HEK293 (cell line): ENCODE data around the gene POLR2L.
A peak's percentile ranks its signal among the peaks of the same experiment; 100 is the strongest.

ENCODE experiments used
- CTCF ChIA-PET: fragments of 350-600 bp; formaldehyde crosslinking; extraction: SDS; loops from one replicate; lab custom pipeline; 2021; ENCODE audit warnings: antibody characterized with exemption; lab: Yijun Ruan, JAX
- POLR2A ChIA-PET: fragments of 300-600 bp; formaldehyde crosslinking; extraction: SDS; loops from one replicate; lab custom pipeline; 2020; ENCODE audit warnings: antibody characterized with exemption, inconsistent platforms; lab: Yijun Ruan, JAX
- H3K27ac ChIP-seq: fragments of 200-500 bp; sonication (Bioruptor generic); 2 replicates; pipeline ENCODE4 v1.5.1; 2014; ENCODE audit warnings: low read depth, low read length, control low read depth, inconsistent platforms; ENCODE audit errors: extremely low read depth
- H3K36me3 ChIP-seq, 2 experiments: fragments of 200-500 bp in 1 of 2; sonication (Bioruptor generic) in 1 of 2; 1 replicate in 1 of 2; 2 replicates in 1 of 2; pipeline ENCODE4 v1.5.1; 2014 to 2017; ENCODE audit warnings: inconsistent platforms in 2 of 2, low read length in 2 of 2; ENCODE audit not compliant: control insufficient read depth in 2 of 2, insufficient read depth in 1 of 2
- H3K4me1 ChIP-seq: fragments of 200-500 bp; sonication (Bioruptor generic); 2 replicates; pipeline ENCODE4 v1.5.1; 2014; ENCODE audit warnings: mild to moderate bottlenecking, low read length, inconsistent platforms; ENCODE audit not compliant: control insufficient read depth, insufficient read depth
- H3K4me3 ChIP-seq: 2 replicates; pipeline ENCODE4 v1.5.1; 2011; ENCODE audit warnings: low read depth, mild to moderate bottlenecking, control low read depth, low read length, moderate library complexity
- H3K9me3 ChIP-seq: fragments of 200-500 bp; sonication (Bioruptor generic); 2 replicates; pipeline ENCODE4 v1.5.1; 2014; ENCODE audit warnings: low read depth, low read length, inconsistent platforms; ENCODE audit not compliant: control insufficient read depth, insufficient read depth
- KLF17 ChIP-seq: fragments of 450-650 bp; formaldehyde crosslinking; IDR thresholded peaks from 2 replicates; pipeline ENCODE4 v1.5.1; 2016; ENCODE audit warnings: missing biosample characterization, missing genetic modification characterization
- PATZ1 ChIP-seq: fragments of 450-650 bp; formaldehyde crosslinking; IDR thresholded peaks from 2 replicates; pipeline ENCODE4 v1.5.1; 2016; ENCODE audit warnings: missing biosample characterization, missing genetic modification characterization
- SP3 ChIP-seq: fragments of 450-650 bp; formaldehyde crosslinking; IDR thresholded peaks from 2 replicates; pipeline ENCODE4 v1.5.1; 2016; ENCODE audit warnings: missing biosample characterization, missing genetic modification characterization
- YY1 ChIP-seq: fragments of 450-650 bp; formaldehyde crosslinking; IDR thresholded peaks from 2 replicates; pipeline ENCODE4 v1.5.1; 2018; ENCODE audit warnings: missing biosample characterization, missing genetic modification characterization
- ZBTB10 ChIP-seq: fragments of 450-650 bp; formaldehyde crosslinking; IDR thresholded peaks from 2 replicates; pipeline ENCODE4 v1.5.1; 2016; ENCODE audit warnings: missing biosample characterization, missing genetic modification characterization
- ZBTB20 ChIP-seq: fragments of 450-650 bp; formaldehyde crosslinking; IDR thresholded peaks from 2 replicates; pipeline ENCODE4 v1.5.1; 2016; ENCODE audit warnings: missing biosample characterization, missing genetic modification characterization
- ZEB2 ChIP-seq: fragments of 450-650 bp; formaldehyde crosslinking; IDR thresholded peaks from 2 replicates; pipeline ENCODE4 v1.5.1; 2016; ENCODE audit warnings: missing biosample characterization, missing genetic modification characterization
- ZFP69B ChIP-seq: fragments of 450-650 bp; formaldehyde crosslinking; IDR thresholded peaks from 2 replicates; pipeline ENCODE4 v1.5.1; 2016; ENCODE audit warnings: missing biosample characterization, missing genetic modification characterization
- ZNF112 ChIP-seq: fragments of 450-650 bp; formaldehyde crosslinking; IDR thresholded peaks from 2 replicates; pipeline ENCODE4 v1.5.0; 2017; ENCODE audit warnings: missing biosample characterization, missing genetic modification characterization
- ZNF223 ChIP-seq: fragments of 450-650 bp; formaldehyde crosslinking; IDR thresholded peaks from 2 replicates; pipeline ENCODE4 v1.5.1; 2016; ENCODE audit warnings: missing biosample characterization, missing genetic modification characterization
- ZNF335 ChIP-seq: fragments of 450-650 bp; formaldehyde crosslinking; conservative IDR thresholded peaks from 2 replicates; pipeline ENCODE4 v1.5.1; 2016; ENCODE audit warnings: missing biosample characterization, missing genetic modification characterization
- ZNF341 ChIP-seq: fragments of 450-650 bp; formaldehyde crosslinking; IDR thresholded peaks from 2 replicates; pipeline ENCODE4; 2016; ENCODE audit warnings: low read depth, missing biosample characterization, missing genetic modification characterization
- ZNF629 ChIP-seq: fragments of 450-650 bp; formaldehyde crosslinking; IDR thresholded peaks from 2 replicates; pipeline ENCODE4 v1.5.1; 2017; ENCODE audit warnings: missing biosample characterization, missing genetic modification characterization
- ZNF664 ChIP-seq: fragments of 450-650 bp; formaldehyde crosslinking; IDR thresholded peaks from 2 replicates; pipeline ENCODE4 v1.5.1; 2016; ENCODE audit warnings: missing biosample characterization, missing genetic modification characterization
- TF ChIP-seq, protein P1 (sequence below): fragments of 450-650 bp; formaldehyde crosslinking; IDR thresholded peaks from 2 replicates; pipeline ENCODE4 v1.5.1; 2016; ENCODE audit warnings: missing biosample characterization, missing genetic modification characterization
- TF ChIP-seq, protein P2 (sequence below): fragments of 450-650 bp; formaldehyde crosslinking; conservative IDR thresholded peaks from 2 replicates; pipeline ENCODE4 v1.5.1; 2016; ENCODE audit warnings: low read depth, missing biosample characterization, missing genetic modification characterization
- TF ChIP-seq, protein P3 (sequence below): sonication (generic); formaldehyde crosslinking; IDR thresholded peaks from 2 replicates; pipeline ENCODE4 v1.8.1; 2022; ENCODE audit warnings: mild to moderate bottlenecking, moderate library complexity, missing genetic modification reagents

The POLR2L gene

DNA sequence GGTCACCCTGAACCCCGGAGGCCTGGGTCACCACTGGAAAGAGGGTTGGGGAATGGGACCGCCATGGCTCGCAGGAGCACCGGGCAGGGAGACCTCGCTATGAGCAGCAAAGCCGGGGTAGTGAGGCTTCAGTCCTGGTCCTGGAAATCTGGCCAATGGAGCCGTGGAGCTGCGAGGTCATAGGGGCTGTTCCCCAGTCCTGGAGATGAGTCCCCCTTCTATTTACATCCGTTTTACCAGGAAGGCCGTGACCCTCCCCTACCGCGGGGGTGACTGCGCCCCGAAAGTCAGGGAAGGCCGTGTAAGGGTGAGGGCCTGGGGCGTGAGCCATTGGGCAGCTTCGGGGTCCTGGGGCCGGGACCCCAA, 37.7 kb downstream of the POLR2L start:
- TF ChIP-seq ZNF223 (tag by site-specific recombination) (peak; percentile 33; the same call in 1 of the 2 replicates), YY1 (tag by site-specific recombination) (no peak), ZNF341 (tag by site-specific recombination) (peak; percentile 48), ZNF335 (tag by site-specific recombination) (0 out of 2 replicates have a peak, but pooled peaks have one; percentile 1), ZBTB10 (tag by site-specific recombination) (peak; percentile 66)
- Histone ChIP-seq H3K27ac (peak overlapping the region; percentile 81), H3K4me1 (no peaks in the 10 kb centered on the region), H3K36me3 (peaks cover 0 to 46% of the 10 kb centered on the region in 2 experiments; a peak in 1 of 3 replicates), H3K9me3 (no peaks in the 10 kb centered on the region), H3K4me3 (peak overlapping the region; percentile 60)
- ChIA-PET POLR2A (interaction anchor here (1.0 to 5.2 kb wide), 2 partner anchors 13 to 236 kb away, joined by 3 to 42 read pairs; partner anchors contain the start of gene PNPLA2), CTCF (interaction anchor here (1.0 to 1.1 kb wide), 2 partner anchors 15 to 34 kb away, joined by 3 read pairs; no protein-coding TSS in a partner anchor)

DNA sequence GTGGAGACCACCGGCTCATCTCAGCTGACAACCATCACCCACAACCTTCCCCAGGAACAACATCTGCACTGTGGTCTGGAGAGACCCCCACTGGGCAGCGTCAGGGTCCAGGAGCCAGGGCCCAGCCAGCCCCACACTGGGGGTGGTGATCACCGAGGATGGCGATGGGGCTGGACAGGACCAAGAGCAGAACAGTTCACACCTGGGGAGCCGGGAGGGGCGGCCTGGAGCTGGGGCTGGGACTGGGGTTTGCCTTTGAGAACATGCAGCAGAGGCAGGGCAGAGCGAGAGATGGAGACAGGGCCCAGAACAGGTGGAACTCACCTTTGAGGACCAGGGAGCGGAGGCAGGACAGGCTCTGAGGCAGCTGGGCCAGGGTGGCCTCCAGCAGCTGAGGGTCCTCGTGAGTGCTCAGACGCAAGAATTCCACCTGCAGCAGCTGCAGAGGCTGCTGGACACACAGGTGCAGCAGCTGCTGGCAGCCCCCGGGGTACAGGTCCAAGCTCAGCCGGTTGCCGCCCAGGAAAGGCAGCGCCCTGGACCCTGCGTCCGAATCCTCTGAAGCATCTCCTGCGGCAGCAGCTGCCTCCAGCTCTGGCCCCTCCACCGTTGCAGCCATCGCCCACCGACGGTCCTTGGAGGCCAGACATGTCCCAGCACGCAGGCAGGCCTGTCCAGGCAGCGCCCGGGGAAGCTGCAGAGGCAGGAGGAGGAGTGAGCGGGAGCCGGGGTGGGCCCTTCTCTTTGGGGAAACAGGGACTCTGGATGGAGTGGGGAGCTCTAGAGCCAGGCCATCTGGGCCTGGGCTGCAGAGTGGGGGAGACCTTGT, 38.3 kb downstream of the POLR2L start:
- ChIA-PET CTCF (interaction anchor here (1.0 to 1.1 kb wide), 2 partner anchors 15 to 35 kb away, joined by 3 read pairs; no protein-coding TSS in a partner anchor), POLR2A (interaction anchor here (0.6 to 5.2 kb wide), 5 partner anchors 14 to 588 kb away, joined by 3 to 42 read pairs (median 3); partner anchors contain the start of gene PNPLA2)
- Histone ChIP-seq H3K27ac (peak overlapping the region; percentile 81), H3K9me3 (no peaks in the 10 kb centered on the region), H3K4me3 (peak overlapping the region; percentile 60), H3K36me3 (peaks cover 0 to 52% of the 10 kb centered on the region in 2 experiments; a peak in 1 of 3 replicates), H3K4me1 (no peaks in the 10 kb centered on the region)
- TF ChIP-seq, protein P1, sequence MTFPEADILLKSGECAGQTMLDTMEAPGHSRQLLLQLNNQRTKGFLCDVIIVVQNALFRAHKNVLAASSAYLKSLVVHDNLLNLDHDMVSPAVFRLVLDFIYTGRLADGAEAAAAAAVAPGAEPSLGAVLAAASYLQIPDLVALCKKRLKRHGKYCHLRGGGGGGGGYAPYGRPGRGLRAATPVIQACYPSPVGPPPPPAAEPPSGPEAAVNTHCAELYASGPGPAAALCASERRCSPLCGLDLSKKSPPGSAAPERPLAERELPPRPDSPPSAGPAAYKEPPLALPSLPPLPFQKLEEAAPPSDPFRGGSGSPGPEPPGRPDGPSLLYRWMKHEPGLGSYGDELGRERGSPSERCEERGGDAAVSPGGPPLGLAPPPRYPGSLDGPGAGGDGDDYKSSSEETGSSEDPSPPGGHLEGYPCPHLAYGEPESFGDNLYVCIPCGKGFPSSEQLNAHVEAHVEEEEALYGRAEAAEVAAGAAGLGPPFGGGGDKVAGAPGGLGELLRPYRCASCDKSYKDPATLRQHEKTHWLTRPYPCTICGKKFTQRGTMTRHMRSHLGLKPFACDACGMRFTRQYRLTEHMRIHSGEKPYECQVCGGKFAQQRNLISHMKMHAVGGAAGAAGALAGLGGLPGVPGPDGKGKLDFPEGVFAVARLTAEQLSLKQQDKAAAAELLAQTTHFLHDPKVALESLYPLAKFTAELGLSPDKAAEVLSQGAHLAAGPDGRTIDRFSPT (tag by site-specific recombination) = peak; percentile 37; the same call in 1 of the 2 replicates
- TF ChIP-seq ZBTB20 (tag by site-specific recombination) = peak; percentile 80
- TF ChIP-seq, protein P2, sequence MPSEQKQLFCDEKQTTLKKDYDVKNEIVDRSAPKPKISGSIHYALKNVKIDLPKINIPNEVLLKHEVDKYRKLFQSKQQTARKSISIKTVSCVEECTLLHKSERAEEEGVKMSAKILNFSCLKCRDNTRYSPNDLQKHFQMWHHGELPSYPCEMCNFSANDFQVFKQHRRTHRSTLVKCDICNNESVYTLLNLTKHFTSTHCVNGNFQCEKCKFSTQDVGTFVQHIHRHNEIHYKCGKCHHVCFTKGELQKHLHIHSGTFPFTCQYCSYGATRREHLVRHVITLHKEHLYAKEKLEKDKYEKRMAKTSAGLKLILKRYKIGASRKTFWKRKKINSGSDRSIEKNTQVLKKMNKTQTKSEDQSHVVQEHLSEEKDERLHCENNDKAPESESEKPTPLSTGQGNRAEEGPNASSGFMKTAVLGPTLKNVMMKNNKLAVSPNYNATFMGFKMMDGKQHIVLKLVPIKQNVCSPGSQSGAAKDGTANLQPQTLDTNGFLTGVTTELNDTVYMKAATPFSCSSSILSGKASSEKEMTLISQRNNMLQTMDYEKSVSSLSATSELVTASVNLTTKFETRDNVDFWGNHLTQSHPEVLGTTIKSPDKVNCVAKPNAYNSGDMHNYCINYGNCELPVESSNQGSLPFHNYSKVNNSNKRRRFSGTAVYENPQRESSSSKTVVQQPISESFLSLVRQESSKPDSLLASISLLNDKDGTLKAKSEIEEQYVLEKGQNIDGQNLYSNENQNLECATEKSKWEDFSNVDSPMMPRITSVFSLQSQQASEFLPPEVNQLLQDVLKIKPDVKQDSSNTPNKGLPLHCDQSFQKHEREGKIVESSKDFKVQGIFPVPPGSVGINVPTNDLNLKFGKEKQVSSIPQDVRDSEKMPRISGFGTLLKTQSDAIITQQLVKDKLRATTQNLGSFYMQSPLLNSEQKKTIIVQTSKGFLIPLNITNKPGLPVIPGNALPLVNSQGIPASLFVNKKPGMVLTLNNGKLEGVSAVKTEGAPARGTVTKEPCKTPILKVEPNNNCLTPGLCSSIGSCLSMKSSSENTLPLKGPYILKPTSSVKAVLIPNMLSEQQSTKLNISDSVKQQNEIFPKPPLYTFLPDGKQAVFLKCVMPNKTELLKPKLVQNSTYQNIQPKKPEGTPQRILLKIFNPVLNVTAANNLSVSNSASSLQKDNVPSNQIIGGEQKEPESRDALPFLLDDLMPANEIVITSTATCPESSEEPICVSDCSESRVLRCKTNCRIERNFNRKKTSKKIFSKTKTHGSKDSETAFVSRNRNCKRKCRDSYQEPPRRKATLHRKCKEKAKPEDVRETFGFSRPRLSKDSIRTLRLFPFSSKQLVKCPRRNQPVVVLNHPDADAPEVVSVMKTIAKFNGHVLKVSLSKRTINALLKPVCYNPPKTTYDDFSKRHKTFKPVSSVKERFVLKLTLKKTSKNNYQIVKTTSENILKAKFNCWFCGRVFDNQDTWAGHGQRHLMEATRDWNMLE (tag by site-specific recombination) = no peak
- TF ChIP-seq, protein P3, sequence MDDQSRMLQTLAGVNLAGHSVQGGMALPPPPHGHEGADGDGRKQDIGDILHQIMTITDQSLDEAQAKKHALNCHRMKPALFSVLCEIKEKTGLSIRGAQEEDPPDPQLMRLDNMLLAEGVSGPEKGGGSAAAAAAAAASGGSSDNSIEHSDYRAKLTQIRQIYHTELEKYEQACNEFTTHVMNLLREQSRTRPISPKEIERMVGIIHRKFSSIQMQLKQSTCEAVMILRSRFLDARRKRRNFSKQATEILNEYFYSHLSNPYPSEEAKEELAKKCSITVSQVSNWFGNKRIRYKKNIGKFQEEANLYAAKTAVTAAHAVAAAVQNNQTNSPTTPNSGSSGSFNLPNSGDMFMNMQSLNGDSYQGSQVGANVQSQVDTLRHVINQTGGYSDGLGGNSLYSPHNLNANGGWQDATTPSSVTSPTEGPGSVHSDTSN (CRISPR knock-in tag) = peak; percentile 60; the same call in 1 of the 2 replicates
- peak; percentile 44; the same call in 1 of the 2 replicates for TF ChIP-seq PATZ1 (tag by site-specific recombination)
- TF ChIP-seq ZNF629 (tag by site-specific recombination) = 0 out of 2 replicates have a peak, but pooled peaks have one; percentile 32
- 0 out of 2 replicates have a peak, but pooled peaks have one; percentile 14 for TF ChIP-seq ZEB2
- TF ChIP-seq ZNF664 (tag by site-specific recombination) = no peak
- 0 out of 2 replicates have a peak, but pooled peaks have one; percentile 16 for TF ChIP-seq KLF17 (tag by site-specific recombination)
- TF ChIP-seq ZNF112 (tag by site-specific recombination) = no peak
- peak; percentile 85 for TF ChIP-seq ZFP69B
- TF ChIP-seq SP3 (tag by site-specific recombination) = no peak
